A204.1 (cell line): ENCODE results near the gene CLP1.
A peak's percentile ranks its signal among the peaks of the same experiment; 100 is the strongest.

ENCODE experiments used
- FAIRE-seq: peaks from 2 replicates; lab custom pipeline; 2012; peaks lifted over from hg19 to GRCh38; lab: Jason Lieb, UNC

Gene CLP1

DNA sequence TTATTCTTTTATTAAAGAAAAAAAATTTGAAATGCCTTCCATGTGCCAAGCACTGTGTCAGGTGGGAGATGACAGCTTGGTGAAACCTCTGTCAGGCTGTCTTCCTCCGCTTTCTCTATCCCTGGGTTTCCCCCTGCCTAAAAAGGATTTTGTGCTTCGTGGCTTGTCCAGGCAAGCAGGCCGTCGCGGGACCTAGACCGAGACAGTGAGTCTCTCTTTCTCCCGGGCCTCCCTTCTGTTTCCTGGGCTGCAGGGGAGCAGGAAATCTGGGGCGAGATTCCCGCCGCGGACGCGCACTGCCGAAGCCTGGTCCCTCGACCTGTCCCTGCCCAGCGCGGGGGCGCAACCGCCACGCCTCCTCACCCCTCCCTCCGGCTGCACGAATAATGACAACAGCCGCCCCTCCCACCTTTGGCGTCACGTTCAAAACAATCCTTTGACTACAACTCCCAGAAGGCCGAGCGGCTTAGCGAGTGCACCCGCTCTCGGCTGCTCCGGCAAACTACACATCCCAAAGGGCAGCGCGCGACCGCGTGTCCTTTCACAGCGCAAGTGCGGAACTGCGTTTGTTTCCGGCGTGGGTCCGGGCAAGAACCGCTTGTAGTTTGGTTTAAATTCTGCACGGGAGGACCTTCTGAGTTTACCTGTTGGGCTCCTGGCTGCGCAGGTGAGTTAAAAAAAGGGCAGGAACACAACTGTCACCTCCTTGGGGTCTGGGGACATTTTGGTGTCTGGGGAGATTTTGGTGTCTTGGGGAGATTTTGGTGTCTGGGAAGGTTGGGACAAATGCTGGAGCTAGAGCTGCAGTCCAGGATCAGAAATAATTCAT is at the start of gene CLP1:
CLP1 (plus strand) TSS at position 569 of the 829 bp plus-strand sequence. CDS start 1,715 bp downstream, outside the sequence.
- peak; percentile 97 for FAIRE-seq

DNA sequence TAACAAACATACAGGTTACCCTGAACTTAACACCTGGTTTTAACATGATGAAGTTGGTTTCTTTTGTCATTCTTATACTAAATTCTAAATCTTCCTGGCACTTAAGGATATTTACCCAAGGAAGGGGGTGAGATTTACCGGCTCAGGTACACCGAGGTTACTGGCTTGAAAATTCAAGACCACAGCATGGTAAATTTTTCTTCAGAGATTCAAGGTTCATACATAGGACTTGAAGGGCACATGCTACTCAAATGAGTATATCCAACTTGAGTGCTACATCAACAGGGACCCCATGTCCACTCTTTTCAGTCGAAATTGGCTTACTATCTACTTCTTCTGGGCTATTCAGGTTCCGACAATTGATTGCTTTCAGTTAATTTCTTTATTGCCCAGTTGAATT is 47.4 kb upstream of the CLP1 start:
- FAIRE-seq, result no peak

DNA sequence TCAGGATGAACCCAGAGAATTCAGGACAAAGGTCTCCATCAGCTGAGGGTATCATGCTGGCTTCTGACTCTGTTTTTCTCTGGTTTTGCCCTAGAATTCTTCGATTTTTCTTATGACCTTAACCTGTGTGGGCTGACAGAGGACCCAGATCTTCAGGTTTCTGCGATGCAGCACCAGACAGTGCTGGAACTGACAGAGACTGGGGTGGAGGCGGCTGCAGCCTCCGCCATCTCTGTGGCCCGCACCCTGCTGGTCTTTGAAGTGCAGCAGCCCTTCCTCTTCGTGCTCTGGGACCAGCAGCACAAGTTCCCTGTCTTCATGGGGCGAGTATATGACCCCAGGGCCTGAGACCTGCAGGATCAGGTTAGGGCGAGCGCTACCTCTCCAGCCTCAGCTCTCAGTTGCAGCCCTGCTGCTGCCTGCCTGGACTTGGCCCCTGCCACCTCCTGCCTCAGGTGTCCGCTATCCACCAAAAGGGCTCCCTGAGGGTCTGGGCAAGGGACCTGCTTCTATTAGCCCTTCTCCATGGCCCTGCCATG is 43.3 kb upstream of the CLP1 start:
- no peak for FAIRE-seq

DNA sequence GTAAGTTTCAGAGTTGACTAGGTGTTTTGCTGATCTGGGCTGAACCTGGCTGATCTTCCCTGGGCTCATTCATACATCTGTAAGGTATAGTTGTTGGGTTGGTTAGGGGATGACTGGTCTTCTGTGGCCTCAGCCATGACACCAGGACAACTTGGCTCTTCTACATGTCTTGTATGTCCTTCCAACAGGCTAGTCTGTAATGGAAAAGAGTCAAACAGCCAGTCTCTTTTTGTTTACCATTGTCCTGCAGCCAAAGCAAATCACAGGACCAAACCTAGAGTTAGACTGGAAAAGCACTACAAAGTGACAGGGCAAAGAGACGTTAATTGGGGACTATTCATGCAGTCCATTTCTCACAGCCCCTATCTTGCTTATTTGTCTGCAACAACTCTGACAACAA is 42.3 kb upstream of the CLP1 start:
- FAIRE-seq, result no peak

DNA sequence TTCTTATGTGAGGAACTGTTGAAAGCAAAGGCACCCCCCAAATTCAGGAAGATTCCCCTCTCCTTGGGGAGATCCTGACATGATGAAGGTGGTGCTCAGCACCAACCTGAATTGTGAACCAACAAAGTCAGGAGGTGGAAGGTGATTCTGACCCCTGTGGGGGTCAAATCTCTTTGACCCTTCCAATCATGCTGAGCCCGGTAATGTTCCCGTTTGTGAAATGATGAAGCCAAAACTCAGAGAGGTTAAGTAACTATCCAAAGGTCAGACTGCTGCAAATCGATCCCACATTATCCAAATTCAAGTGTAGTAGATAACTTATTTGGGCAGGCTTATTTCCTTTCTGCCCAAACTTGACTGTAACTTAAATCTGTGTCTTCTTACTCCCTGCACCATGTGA is 41.0 kb upstream of the CLP1 start:
- FAIRE-seq, result no peak

DNA sequence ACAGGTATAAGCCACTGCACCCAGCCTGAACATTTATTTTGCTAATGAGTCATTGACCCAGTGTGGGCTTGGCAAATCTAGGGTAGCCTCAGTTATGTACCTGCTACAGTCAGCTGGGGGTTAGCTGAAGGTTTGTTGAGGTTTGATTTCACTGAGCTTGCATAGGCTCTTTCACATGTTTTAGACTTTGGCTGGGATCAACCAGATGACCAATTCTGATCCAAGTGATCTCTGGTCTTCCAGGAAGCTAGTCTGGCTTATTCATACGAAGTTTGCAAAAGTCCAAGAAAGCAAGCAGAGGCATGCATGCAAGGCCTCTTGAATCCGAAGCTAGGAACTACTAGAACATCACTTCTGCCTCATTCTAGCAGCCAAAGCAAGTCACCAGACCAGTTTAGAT is 39.1 kb upstream of the CLP1 start:
- FAIRE-seq, result no peak

DNA sequence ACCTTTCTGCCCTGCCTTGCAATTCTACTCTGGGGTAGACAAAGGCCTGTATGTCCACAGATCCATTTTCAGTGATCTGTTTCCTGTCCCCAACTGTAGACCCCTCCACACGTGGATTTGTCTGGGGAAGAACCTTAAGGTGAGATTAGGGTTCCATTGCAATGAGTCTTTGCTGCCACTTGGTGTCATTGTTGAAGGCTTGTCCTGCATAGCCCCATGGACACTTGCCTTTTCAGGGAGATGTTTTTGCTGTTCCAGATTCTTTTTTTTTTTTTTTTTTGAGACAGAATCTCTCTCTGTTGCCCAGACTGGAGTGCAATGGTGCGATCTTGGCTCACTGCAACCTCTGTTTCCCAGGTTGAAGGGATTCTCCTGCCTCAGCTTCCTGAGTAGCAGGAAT is 38.2 kb upstream of the CLP1 start:
- FAIRE-seq, result no peak

DNA sequence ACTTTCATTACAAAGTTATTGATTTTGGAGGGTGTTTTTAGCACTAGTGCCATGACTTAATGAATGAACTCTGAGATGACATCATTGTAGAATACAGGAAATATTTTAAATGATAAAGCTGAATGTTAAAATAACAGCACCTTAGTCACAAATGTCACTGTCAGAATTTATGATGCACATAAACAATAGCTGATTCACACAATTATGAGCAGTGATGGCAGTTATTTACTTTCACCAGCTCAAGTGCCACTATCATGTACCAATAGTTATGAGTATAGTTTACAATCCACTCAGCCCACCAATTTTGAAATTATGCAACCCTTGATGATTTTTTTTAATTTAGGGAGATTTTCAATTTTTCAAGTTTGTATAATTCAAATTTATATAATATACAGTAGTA is 37.1 kb upstream of the CLP1 start:
- FAIRE-seq, result no peak

DNA sequence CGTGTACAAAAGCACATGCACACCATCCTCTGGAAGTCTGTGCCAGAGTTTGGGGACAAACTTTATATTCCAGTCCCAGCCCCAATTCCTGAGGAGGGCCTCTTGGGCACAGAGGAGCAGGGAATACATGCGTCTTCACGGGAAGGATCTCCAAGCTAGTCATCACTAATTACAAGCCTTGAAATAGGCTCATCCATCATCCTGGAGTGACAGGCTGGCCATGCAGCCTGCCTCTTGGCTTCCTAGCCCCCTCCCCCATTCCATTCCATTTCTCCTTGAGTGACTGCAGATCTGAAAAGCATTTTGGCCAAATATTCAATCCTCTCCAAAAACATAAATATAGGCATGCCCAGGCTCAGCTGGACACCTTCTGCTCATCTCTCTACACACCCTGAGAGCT is 35.3 kb upstream of the CLP1 start:
- no peak for FAIRE-seq

DNA sequence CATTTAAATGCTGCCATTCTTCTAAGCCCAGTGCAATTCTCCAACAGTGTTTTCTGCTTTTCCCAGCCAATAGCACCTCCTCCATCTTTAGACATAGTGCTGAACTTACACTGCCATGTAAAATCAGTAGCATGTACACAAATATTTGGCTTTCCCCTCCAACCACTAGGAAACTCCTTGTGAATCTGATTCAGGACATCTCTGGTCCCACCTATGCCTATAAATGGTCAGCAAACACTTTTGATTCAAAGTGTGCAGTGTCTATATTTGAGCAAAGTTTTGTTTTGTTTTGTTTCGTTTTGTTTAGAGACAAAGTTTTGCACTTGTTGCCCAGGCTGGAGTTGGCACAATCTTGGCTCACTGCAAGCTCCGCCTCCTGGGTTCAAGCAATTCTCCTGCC is 32.7 kb upstream of the CLP1 start:
- no peak for FAIRE-seq

DNA sequence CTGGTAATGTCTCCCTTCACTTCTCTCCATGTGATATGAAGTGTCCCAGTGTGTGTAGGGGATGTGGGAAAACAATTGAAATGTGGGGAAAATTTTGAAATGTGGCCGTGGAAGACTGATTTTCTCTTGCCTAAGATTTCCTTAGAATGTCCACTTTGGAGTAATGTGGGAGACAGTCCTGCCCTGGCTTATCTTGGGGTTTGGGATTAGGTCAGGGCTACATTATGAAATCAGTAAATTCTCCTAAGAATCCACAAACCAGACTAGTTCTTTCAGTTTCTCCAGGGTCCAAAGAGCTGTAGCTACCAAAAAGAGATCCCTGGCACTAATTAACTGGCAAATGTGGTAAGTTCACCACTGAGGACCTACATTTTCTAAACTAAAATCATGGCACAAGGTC is 30.7 kb upstream of the CLP1 start:
- FAIRE-seq, result no peak

DNA sequence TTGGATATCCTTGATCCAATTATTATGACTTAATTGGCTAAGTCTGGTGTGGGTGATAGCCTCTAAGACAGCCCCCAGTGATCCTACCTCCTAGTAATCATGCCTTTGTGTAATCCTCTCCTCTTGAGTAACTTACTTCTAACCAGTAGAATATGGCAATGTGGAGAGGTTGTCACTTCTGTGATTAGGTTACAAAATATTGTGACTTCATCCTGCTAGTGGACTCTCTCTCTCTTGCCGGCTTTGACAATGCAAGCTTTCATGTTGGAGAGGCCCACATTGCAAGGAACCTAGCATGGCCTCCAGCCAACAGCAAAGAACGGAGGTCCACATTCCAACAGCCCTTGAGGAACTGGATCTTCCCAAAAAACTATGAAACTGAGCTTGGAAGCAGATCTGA is 27.4 kb upstream of the CLP1 start:
- FAIRE-seq, result no peak

DNA sequence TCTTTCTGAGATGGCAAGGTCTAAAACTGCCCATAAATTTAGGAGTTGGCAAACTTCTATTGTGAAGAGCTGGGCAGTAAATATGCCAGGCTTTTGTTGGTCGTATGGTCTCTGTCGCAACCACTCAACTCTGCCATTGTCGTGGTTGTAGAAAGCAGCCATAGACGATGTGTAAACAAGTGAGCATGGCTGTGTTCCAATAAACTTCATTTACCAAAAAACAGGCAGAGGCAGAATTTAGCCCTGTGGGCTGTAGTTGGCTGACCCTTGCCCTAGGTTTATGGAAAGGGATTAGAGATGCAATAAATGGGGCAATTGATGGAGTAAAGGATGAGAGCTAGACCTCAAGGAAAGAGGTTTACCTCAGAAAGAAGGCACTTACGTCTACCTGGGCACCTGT is 25.4 kb upstream of the CLP1 start:
- no peak for FAIRE-seq

DNA sequence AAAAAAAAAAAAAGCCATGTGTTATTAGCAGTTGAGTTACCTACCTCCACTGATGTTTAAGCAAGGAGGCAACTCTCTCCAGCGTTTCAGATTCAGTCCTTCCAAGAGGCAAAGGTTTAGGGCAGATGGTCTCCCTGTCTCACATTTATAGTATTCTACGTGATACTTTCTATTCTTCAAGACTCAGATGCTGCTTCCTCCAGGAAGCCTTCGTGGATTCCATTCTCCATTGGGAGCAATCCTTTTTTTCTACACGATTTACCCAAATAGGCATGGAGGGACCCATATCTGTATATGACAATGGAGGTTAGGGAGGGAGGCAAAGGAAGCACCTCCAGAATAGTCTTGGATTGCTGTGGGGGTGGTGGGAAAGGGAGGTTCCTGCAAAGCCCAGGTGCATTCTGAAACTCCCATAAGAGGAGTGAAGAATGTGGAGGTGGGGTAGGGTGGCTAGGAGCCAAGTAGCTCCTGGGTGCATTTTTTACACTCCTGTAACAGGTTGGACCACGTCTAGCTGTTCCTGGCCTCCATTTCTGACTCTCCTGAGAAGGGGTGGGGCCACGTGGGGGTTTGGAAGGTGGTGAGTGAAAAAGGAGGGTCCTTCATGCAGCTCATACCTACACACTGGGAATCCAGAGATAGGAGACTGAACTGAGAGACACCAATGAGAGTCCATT is 24.0 kb upstream of the CLP1 start:
- FAIRE-seq, result no peak

DNA sequence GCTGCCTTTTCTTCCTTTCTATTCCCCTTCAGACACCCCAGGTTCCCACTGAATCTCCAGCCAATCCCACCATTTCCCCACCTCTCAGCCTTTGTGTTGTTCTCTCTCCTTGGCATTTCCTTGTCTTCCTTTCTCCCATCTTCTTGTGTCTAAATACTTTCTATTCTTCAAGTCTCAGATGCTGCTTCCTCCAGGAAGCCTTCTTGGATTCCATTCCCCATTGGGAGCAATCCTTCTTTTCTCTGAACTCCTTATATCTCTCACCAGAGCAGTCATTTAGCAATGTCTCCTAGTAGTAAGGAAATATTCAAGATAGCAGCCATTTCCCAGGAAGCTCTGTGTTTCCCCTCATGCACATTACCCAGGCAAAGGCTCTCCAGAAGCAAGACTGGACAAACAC is 23.3 kb upstream of the CLP1 start:
- FAIRE-seq, result no peak

DNA sequence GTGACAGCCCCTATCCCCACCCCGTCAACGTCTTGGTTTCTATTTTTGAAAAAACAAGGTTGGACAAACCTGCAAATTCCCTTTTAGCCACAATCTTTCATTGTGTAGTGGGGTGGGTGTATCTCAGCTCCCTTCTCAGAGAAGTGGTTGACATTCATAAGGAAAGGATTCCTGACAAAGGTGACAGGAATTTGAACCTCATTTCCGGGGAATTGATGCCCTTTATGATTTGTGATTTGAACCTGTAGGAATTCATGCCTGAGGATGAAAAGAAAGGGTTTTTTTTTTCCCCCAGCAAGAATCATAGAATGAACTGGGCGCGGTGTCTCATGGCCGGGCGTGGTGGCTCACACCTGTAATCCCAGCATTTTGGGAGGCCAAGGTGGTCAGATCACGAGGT is 22.3 kb upstream of the CLP1 start:
- FAIRE-seq, result no peak

DNA sequence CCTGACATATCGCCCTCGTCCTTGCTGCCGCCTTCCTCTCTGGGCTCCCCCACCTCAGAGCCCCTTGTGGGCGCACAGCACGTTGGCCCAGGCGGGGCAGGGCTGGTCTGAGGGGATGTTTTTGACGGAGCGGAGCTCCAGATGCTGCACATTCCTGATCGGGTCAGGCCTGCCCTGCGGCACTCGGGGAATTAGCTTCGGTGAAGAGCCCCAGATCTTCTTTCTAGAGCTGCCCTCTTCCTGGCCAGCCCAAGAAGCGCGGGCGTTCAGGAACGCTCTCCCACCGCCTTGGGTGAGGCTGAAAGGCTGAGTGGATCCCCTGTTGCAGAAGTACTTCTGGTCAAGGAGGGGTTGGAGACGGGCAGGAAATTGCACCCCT is 19.9 kb upstream of the CLP1 start:
- FAIRE-seq, result no peak

DNA sequence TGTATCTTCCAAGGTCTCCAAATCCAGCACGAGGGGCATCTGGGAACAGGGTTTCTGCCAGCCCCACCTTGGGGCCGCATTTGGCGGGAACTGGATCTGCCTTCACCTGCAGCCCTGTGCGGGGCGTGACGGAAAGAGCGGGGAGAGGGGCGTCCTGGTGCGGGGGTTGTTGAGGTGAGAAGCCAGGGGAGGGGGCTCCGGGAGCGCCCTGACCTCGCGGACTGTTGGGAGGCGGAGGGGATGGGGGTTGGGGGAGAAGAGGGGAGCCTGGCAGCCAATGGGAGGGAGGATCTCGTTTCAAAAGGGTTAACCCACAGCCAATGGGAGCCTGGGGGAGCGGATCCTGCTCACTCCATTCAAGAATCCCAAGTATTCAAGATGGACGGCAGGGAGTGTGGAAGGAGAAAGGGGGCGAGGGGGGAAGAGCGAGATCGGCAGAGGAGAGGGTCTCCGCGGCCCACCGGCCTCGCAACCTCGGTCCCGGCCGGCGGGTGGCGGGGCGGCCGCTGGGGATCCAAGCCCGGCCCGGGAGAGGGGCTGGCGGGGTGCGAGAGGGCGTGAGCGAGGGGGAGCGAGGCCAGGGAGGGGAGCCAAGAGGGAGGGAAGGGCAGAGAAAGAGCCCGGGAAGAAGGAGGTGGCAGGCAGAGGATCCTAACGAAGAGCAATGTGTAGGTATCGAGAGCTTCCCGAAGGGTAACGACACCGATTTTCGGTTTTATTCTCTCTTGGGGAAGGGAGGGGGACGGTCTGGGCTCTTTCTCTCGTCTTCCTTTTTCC is 19.4 kb upstream of the CLP1 start:
- no peak for FAIRE-seq

DNA sequence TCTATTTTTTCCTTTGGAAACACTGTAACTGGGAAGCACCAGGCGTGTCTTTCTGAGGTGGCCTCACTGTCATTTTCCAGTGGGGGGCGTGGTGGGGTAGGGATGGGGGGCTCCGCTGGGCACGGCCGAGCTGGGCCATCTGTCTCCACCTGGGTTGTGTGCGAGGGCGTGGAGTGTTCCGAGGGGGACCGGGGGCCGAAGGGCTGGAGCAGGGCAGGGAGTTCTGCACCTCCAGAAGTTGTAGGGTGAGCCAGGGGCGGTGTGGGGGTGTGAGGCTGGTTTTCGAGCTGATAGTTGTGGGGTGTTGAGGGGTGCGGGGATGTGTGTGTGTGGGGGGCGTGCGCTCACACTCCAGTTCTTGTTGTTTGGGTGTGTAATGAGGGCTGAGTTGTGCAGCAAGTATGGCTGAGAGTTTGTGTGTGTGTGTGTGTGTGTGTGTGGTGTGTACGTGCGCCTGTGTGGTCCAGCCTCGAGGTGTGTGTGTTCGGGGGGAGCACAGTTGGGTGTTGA is 18.7 kb upstream of the CLP1 start:
- no peak for FAIRE-seq

DNA sequence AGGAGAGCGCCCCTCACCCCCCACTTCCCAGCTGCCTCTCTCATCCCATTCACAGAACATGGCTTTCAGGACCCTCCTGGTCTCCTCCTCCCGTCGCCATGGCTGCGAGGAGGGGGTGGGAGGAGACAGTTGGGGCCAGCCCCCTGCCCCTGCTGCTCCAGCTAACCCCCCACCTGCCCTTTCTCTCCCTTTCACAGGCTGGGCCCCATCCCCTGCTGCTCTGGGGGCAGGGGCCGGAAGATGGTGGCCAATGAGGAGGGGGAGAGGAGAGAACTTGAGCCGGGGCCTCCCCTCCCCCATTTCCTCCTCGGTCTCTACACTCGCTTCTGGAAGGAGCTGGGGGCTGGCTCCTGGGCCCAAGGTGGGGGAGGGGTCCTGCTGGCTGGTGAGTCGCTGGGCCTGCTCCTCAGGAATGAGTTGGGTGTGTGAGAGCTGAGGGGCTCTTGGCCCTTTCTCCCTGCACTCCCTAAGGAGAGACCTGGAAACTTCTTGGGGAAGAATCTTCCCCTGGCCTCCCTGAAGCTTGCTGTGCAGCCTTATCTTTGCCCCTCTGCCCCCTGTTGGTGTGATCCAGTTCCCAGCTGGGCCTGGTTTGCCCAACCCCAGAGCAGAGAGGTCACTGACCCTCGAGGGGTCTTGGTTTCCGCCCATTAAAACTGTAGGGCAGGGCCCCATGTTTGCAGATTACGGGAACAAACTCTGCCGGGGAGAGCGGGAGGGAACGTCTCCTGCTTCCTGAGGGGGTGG is 18.1 kb upstream of the CLP1 start:
- peak; percentile 76 for FAIRE-seq

DNA sequence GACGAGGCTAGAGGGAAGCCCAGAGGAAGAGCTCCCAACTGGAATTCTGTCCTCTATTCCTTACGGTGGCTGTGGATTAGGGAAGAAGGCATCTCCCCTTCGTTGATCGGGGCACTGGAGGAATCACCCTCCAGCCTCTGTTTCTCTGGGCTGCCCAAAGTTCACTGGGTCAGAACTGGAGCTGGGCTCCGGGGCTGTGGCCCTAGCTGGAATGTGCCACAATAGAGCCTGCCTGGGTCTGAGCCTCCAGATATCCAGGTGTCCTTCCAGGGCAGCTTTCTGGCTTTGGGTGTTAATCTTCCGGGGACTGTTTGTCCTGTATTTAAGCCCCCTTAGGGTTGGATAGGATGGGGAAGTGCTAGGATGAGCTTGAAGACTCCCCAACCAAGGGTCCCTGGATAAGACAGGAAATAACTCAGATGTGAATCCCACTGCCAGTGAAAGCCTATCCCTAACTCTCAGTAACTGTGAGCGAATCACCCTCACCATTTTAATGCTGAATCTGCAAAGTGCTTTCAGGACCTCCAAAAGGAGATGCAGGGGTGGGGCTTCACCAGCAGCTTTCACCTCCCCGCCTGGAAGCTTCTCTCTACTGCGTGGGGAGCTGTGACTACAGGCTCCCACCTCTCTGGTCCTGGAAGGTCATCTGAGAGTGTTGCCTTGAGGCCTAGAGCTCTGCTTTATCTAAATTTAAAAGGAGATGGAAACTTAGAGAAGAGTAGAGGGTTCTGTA is 17.3 kb upstream of the CLP1 start:
- no peak for FAIRE-seq
